CD14-positive monocyte (primary cell): ENCODE data around the gene TNFAIP2. TPM values are rescaled to one million over a fixed set of nuclear protein-coding genes. Genes with fewer than 3 reads are reported as not detected.
A peak's percentile ranks its signal among the peaks of the same experiment; 100 is the strongest.

Experiments
- DNase-seq, 3 donors: peaks; one replicate each; pipeline ENCODE4 v3.0.0-alpha.2; 2011 to 2022
- H2AFZ ChIP-seq: 2 replicates; pipeline ENCODE4 v1.6.0; 2012; ENCODE audit warnings: mild to moderate bottlenecking, low read depth, low read length, inconsistent platforms; ENCODE audit not compliant: insufficient read depth, poor library complexity, severe bottlenecking
- H3K27ac ChIP-seq, 2 donors: 1 replicate in 1 of 2; 2 replicates in 1 of 2; pipeline ENCODE4 v1.5.1; 2012 to 2013; ENCODE audit warnings: low read length in 2 of 2, control low read depth in 1 of 2, inconsistent platforms in 1 of 2, low read depth in 1 of 2, mild to moderate bottlenecking in 1 of 2
- H3K27me3 ChIP-seq, 2 donors: one replicate each; pipeline versions ENCODE4 v1.6.0 to v1.6.1; 2011 to 2013; ENCODE audit warnings: low read length in 2 of 2; ENCODE audit not compliant: control insufficient read depth in 2 of 2, insufficient read depth in 2 of 2
- H3K36me3 ChIP-seq, 2 donors: replicated peaks in 1 of 2; 1 replicate in 1 of 2; 2 replicates in 1 of 2; pipeline versions ENCODE4 v1.5.1 to v1.6.1; 2012 to 2013; ENCODE audit warnings: low read length in 2 of 2, control low read depth in 1 of 2, inconsistent platforms in 1 of 2, mild to moderate bottlenecking in 1 of 2; ENCODE audit not compliant: insufficient read depth in 2 of 2, control insufficient read depth in 1 of 2
- H3K4me1 ChIP-seq, 2 donors: 1 replicate in 1 of 2; 2 replicates in 1 of 2; pipeline versions ENCODE4 v1.5.1 to v1.6.1; 2012 to 2013; ENCODE audit warnings: low read length in 2 of 2, control low read depth in 1 of 2, inconsistent platforms in 1 of 2, mild to moderate bottlenecking in 1 of 2, moderate library complexity in 1 of 2; ENCODE audit not compliant: insufficient read depth in 2 of 2, control insufficient read depth in 1 of 2
- H3K4me2 ChIP-seq: replicated peaks from 2 replicates; pipeline ENCODE3; 2012; ENCODE audit warnings: low read length, moderate library complexity, mild to moderate bottlenecking; ENCODE audit not compliant: poor library complexity, severe bottlenecking; ENCODE audit errors: extremely low read depth
- H3K4me3 ChIP-seq, 3 experiments: fragments of 200-600 bp in 1 of 3; sonication (generic) in 1 of 3; replicated peaks in 1 of 3; 1 replicate in 2 of 3; 2 replicates in 1 of 3; pipeline ENCODE4 v1.5.1; 2011 to 2013; ENCODE audit warnings: low read length in 3 of 3, mild to moderate bottlenecking in 3 of 3, control low read depth in 2 of 3, low read depth in 2 of 3, inconsistent platforms in 1 of 3, moderate library complexity in 1 of 3
- H3K79me2 ChIP-seq: 2 replicates; pipeline ENCODE4 v1.6.0; 2012; ENCODE audit warnings: mild to moderate bottlenecking, control low read depth, inconsistent platforms, low read length, moderate library complexity; ENCODE audit not compliant: insufficient read depth
- H3K9ac ChIP-seq: 2 replicates; pipeline ENCODE4 v1.6.0; 2017; ENCODE audit warnings: low read length, mild to moderate bottlenecking; ENCODE audit not compliant: insufficient read depth, poor library complexity, severe bottlenecking
- H3K9me3 ChIP-seq, 2 donors: replicated peaks in 1 of 2; 1 replicate in 1 of 2; 2 replicates in 1 of 2; pipeline versions ENCODE4 v1.5.1 to v1.6.1; 2012 to 2013; ENCODE audit warnings: low read length in 2 of 2, control low read depth in 1 of 2; ENCODE audit not compliant: control insufficient read depth in 1 of 2, insufficient read depth in 1 of 2
- H4K20me1 ChIP-seq: 2 replicates; pipeline ENCODE4 v1.6.0; 2012; ENCODE audit warnings: mild to moderate bottlenecking, low read length, control low read depth, moderate library complexity; ENCODE audit not compliant: insufficient read depth
- H3K27ac Mint-ChIP-seq, 7 donors: one replicate each; pipeline ENCODE4 v1.8.0; 2020; ENCODE audit warnings: mild to moderate bottlenecking in 7 of 7, mixed read lengths in 7 of 7, moderate library complexity in 6 of 7, inconsistent platforms in 2 of 7
- H3K27me3 Mint-ChIP-seq, 3 donors: one replicate each; pipeline ENCODE4 v1.8.0; 2021 to 2022; ENCODE audit warnings: low read depth in 3 of 3, mild to moderate bottlenecking in 3 of 3, mixed read lengths in 3 of 3, moderate library complexity in 3 of 3, inconsistent platforms in 1 of 3
- H3K36me3 Mint-ChIP-seq, 2 donors: one replicate each; pipeline ENCODE4 v1.8.0; 2020; ENCODE audit warnings: mixed read lengths in 2 of 2, inconsistent platforms in 1 of 2, mild to moderate bottlenecking in 1 of 2
- H3K4me1 Mint-ChIP-seq: one replicate; pipeline ENCODE4 v1.8.0; 2020; ENCODE audit warnings: mild to moderate bottlenecking, mixed read lengths
- H3K4me3 Mint-ChIP-seq, 2 donors: one replicate each; pipeline ENCODE4 v1.8.0; 2020; ENCODE audit warnings: mild to moderate bottlenecking in 2 of 2, mixed read lengths in 2 of 2, moderate library complexity in 1 of 2
- H3K9me3 Mint-ChIP-seq, 7 donors: one replicate each; pipeline ENCODE4 v1.8.0; 2020 to 2022; ENCODE audit warnings: mixed read lengths in 7 of 7, mild to moderate bottlenecking in 6 of 7, moderate library complexity in 6 of 7, inconsistent platforms in 2 of 7
- WGBS: methylation state at CpG from one replicate; pipeline ENCODE4 v1.1.5; 2013; ENCODE audit warnings: missing lambda C conversion rate; ENCODE audit not compliant: insufficient coverage; 5-methylcytosine and 5-hydroxymethylcytosine counted together
- intact Hi-C, 2 donors: fragments of 100-400 bp; cut with micrococcal nuclease; formaldehyde crosslinking; loops; one replicate each; pipeline versions ENCODE4 v1.15.0 to v1.15.1; 2023
- polyA plus RNA-seq, 3 donors: library from polyadenylated mRNA; depleted of rRNA in 1 of 3; unstranded in 2 of 3; stranded (reverse) in 1 of 3; fragments of 300-500 nt in 2 of 3; fragments of >200 nt in 1 of 3; fragmentation: Illumina TruSeq in 2 of 3; gene quantifications; 1 replicate in 2 of 3; 2 replicates in 1 of 3; pipeline ENCODE4 v1.2.3, GENCODE V29; 2012 to 2021
- TF ChIP-seq, protein P1 (sequence below): fragments of 200-600 bp; IDR thresholded peaks from one replicate; pipeline ENCODE4 v1.8.0; 2022; ENCODE audit warnings: antibody characterized with exemption, mild to moderate bottlenecking

Gene TNFAIP2
- polyA plus RNA-seq, 3 donors = 41.5 to 1,807 (median 50.8) TPM

DNA sequence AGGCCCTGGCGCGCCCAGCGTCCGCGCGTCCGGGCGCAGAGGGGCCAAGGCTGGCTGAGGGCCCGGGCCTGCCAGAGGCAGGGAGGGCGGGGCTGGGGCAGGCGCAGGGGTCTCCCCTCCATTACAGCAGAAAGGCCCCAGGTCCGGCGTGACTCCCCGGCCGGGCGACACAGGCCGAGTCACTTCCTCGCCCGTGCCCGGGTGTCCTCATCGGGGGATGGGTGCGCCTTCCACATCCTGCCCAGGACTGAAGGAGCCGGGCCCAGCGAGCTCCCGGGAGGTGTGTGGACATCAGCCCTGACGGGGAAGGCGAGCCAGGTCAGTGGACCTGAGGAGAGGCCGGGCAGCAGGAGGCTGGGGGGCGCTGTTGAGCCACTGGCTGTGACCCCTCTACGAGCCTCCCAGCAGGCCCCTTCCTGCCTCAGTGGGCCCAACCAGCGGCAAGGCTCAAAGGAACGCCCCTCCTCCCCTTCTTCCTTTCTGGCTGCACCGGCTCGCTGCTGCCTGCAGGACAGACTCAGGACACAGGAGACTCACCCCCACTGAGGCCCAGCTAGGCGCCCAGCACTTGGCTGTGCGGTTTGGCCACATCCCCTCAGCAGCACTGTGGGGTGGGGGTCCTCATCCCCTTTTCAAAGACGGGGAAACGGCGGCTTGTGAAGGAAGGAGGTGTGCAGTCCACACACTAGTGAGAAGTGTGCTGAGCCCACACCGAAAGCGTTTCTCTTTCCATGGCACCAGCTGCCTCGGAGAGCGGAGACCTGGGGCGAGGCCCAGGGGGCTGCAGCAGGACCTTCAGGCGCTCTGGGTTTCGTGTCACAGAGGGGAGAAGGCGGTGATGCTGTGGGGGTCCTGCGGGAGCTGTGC lies 606 bp downstream of the TNFAIP2 start:
- 9% methylated on average over 41 of the region's 48 CpGs for WGBS
- peak; percentile 55 to 84 (median 61) for DNase-seq

DNA sequence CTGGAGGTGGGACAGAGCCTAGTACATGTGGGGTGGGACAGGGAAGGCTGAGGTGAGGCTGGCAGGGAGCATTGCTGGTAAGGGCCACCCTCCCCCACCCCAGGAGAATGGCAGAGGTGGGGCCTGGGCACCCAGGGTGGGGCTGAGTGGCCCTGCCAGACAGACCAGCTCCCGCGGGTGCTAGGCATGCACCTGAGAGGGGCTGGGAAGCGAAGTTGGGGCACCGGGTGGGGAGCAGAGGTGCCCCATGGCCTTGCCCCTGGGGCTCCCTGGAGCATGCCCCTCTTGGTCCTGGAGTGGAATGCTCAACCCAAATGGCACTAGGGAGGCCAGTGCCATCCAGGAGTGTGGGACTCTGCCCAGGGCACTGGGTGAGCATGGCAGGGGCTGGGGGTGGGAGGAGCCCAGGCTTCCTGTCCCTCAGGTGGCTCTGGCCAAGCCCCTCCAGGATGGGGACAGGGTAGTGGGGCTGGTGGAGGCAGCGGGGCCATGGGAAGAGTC lies 1.3 kb downstream of the TNFAIP2 start:
- no peaks in the 10 kb centered on the region for H3K27me3 ChIP-seq
- TF ChIP-seq, protein P1, sequence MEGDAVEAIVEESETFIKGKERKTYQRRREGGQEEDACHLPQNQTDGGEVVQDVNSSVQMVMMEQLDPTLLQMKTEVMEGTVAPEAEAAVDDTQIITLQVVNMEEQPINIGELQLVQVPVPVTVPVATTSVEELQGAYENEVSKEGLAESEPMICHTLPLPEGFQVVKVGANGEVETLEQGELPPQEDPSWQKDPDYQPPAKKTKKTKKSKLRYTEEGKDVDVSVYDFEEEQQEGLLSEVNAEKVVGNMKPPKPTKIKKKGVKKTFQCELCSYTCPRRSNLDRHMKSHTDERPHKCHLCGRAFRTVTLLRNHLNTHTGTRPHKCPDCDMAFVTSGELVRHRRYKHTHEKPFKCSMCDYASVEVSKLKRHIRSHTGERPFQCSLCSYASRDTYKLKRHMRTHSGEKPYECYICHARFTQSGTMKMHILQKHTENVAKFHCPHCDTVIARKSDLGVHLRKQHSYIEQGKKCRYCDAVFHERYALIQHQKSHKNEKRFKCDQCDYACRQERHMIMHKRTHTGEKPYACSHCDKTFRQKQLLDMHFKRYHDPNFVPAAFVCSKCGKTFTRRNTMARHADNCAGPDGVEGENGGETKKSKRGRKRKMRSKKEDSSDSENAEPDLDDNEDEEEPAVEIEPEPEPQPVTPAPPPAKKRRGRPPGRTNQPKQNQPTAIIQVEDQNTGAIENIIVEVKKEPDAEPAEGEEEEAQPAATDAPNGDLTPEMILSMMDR = no peak
- H3K36me3 ChIP-seq = peaks cover 40 to 45% of the 10 kb centered on the region in 2 donors
- peak overlapping the region; percentile 95 to 98 for H3K4me3 Mint-ChIP-seq
- H3K4me3 ChIP-seq = peak overlapping the region; percentile 70 to 95 (median 95)
- WGBS = 86% methylated on average over 5 of the region's 5 CpGs
- peak overlapping the region; percentile 86 to 96 (median 91) for H3K27ac Mint-ChIP-seq
- DNase-seq = no peak
- H3K27me3 Mint-ChIP-seq = no peaks in the 10 kb centered on the region
- peaks cover 66 to 86% of the 10 kb centered on the region in 2 donors for H3K4me1 ChIP-seq
- intact Hi-C loops = loop anchor here in 1 of 2 donors (1.0 kb wide), 1 partner anchor 19 kb away; no protein-coding TSS in a partner anchor
- H3K27ac ChIP-seq = peak overlapping the region; percentile 99
- no peak overlapping the region for H2AFZ ChIP-seq
- H4K20me1 ChIP-seq = peaks cover 60% of the 10 kb centered on the region
- no peaks in the 10 kb centered on the region for H3K9me3 ChIP-seq
- H3K36me3 Mint-ChIP-seq = peaks cover 37 to 50% of the 10 kb centered on the region in 2 donors
- peak overlapping the region; percentile 84 for H3K4me2 ChIP-seq
- peaks cover 0 to 2% (median 0%) of the 10 kb centered on the region in 7 donors for H3K9me3 Mint-ChIP-seq
- peaks cover 78% of the 10 kb centered on the region for H3K79me2 ChIP-seq
- peaks cover 59% of the 10 kb centered on the region for H3K4me1 Mint-ChIP-seq
- H3K9ac ChIP-seq = peak overlapping the region; percentile 95

More for the DNA sequence above, 606 bp downstream of the TNFAIP2 start:
- Histone ChIP-seq H3K4me3 (peak overlapping the region; percentile 70 to 95 (median 95)), H3K9ac (peak overlapping the region; percentile 95), H3K36me3 (peaks cover 33 to 38% of the 10 kb centered on the region in 2 donors), H3K4me2 (peak overlapping the region; percentile 84), H3K27me3 (no peaks in the 10 kb centered on the region), H4K20me1 (peaks cover 53% of the 10 kb centered on the region), H3K4me1 (peaks cover 69 to 90% of the 10 kb centered on the region in 2 donors), H3K9me3 (no peaks in the 10 kb centered on the region), H3K79me2 (peaks cover 72% of the 10 kb centered on the region), H3K27ac (peak overlapping the region; percentile 99), H2AFZ (no peak overlapping the region)
- Mint-ChIP-seq H3K4me3 (peak overlapping the region; percentile 95 to 98), H3K36me3 (peaks cover 31 to 43% of the 10 kb centered on the region in 2 donors), H3K9me3 (peaks cover 0 to 2% (median 0%) of the 10 kb centered on the region in 7 donors), H3K27me3 (no peaks in the 10 kb centered on the region), H3K27ac (peak overlapping the region; percentile 86 to 96 (median 91)), H3K4me1 (peaks cover 64% of the 10 kb centered on the region)
- TF ChIP-seq, protein P1 = peak; percentile 63
- intact Hi-C loops = loop anchor here (1.0 to 2.0 kb wide), 2 partner anchors 19 kb away; no protein-coding TSS in a partner anchor
